GM12878 (cell line): ENCODE results near the gene SLC1A5. TPM values are rescaled to one million over a fixed set of nuclear protein-coding genes. Genes with fewer than 3 reads are reported as not detected.
A peak's percentile ranks its signal among the peaks of the same experiment; 100 is the strongest.

Source experiments
- ATAC-seq: fragments of 200-7000 bp; cut with Tn5 transposase; 3 replicates; pipeline ENCODE4 v1.9.1; 2020; ENCODE audit warnings: mild to moderate bottlenecking, moderate library complexity
- BruUV-seq: library from RNA; stranded (reverse); fragments of 400-500 nt; replicated peaks from 2 replicates; lab custom pipeline; 2021; lab: Mats Ljungman, UMichigan
- CTCF ChIA-PET: fragments of 300-600 bp; sonication (Branson Sonifier 250); formaldehyde crosslinking; extraction: SDS; loops from one replicate; lab custom pipeline; 2021; ENCODE audit warnings: inconsistent platforms; lab: Yijun Ruan, JAX
- POLR2A ChIA-PET: fragments of 350-600 bp; formaldehyde crosslinking; extraction: SDS; loops from one replicate; lab custom pipeline; 2021; ENCODE audit warnings: inconsistent platforms; lab: Charles Lee
- RAD21 ChIA-PET: fragments of 300-600 bp; sonication (Branson Sonifier 250); formaldehyde crosslinking; loops from one replicate; lab custom pipeline; 2023; ENCODE audit warnings: antibody characterized with exemption; ENCODE audit not compliant: unreplicated experiment; lab: Charles Lee
- SMC1A ChIA-PET: fragments of 300-600 bp; sonication (Branson Sonifier 250); formaldehyde crosslinking; loops from one replicate; lab custom pipeline; 2023; ENCODE audit not compliant: unreplicated experiment, uncharacterized antibody; lab: Charles Lee
- DNase-seq: peaks from one replicate; pipeline ENCODE4 v3.0.0-alpha.2; 2011; ENCODE audit warnings: low read depth, low spot score
- FAIRE-seq: peaks from 3 replicates; lab custom pipeline; 2011; peaks lifted over from hg19 to GRCh38; lab: Jason Lieb, UNC
- H2AFZ ChIP-seq: 2 replicates; pipeline ENCODE4 v1.6.0; 2011; ENCODE audit warnings: low read depth, low read length, control low read depth; ENCODE audit not compliant: control insufficient read depth
- H3K27ac ChIP-seq: 2 replicates; pipeline ENCODE4 v1.5.1; 2011; ENCODE audit warnings: control low read depth; ENCODE audit not compliant: control insufficient read depth, insufficient read depth
- H3K27me3 ChIP-seq, 2 experiments: replicated peaks in 1 of 2; 2 replicates each; pipeline versions ENCODE4 v1.6.0 to v1.6.1; 2011; ENCODE audit warnings: low read length in 1 of 2; ENCODE audit not compliant: control insufficient read depth in 2 of 2, insufficient read depth in 2 of 2
- H3K36me3 ChIP-seq, 2 experiments: 2 replicates each; pipeline ENCODE4 v1.5.1; 2011; ENCODE audit warnings: low read length in 1 of 2; ENCODE audit not compliant: control insufficient read depth in 2 of 2, insufficient read depth in 2 of 2
- H3K4me1 ChIP-seq: 2 replicates; pipeline ENCODE4 v1.6.1; 2011; ENCODE audit warnings: mild to moderate bottlenecking, low read length, moderate library complexity, mixed read lengths; ENCODE audit not compliant: control insufficient read depth, insufficient read depth
- H3K4me2 ChIP-seq: 2 replicates; pipeline ENCODE4 v1.6.0; 2011; ENCODE audit warnings: control low read depth; ENCODE audit not compliant: control insufficient read depth, insufficient read depth
- H3K4me3 ChIP-seq: fragments of 200-600 bp; sonication (generic); 2 replicates; pipeline ENCODE4 v1.5.1; 2016
- H3K79me2 ChIP-seq: 2 replicates; pipeline ENCODE4 v1.6.0; 2011; ENCODE audit warnings: low read length; ENCODE audit not compliant: control insufficient read depth, insufficient read depth
- H3K9ac ChIP-seq: 2 replicates; pipeline ENCODE4 v1.8.0; 2011; ENCODE audit warnings: low read length, control low read depth, mixed read lengths; ENCODE audit not compliant: control insufficient read depth, insufficient read depth
- H3K9me3 ChIP-seq: replicated peaks from 3 replicates; pipeline ENCODE4 v1.5.1; 2011; ENCODE audit warnings: mild to moderate bottlenecking, low read length; ENCODE audit not compliant: control insufficient read depth, insufficient read depth
- H4K20me1 ChIP-seq: 2 replicates; pipeline ENCODE4 v1.6.0; 2011; ENCODE audit not compliant: control insufficient read depth, insufficient read depth
- CHD1 ChIP-seq: IDR thresholded peaks from 2 replicates; pipeline ENCODE4 v1.6.1; 2012; ENCODE audit warnings: low read depth, low read length, improper control_type of control experiment
- CHD2 ChIP-seq: IDR thresholded peaks from 2 replicates; pipeline ENCODE4 v1.6.1; 2011; ENCODE audit warnings: low read depth, low read length, improper control_type of control experiment, borderline replicate concordance
- EED ChIP-seq: sonication (generic); IDR thresholded peaks from 2 replicates; pipeline ENCODE4 v1.6.1; 2016; ENCODE audit warnings: antibody characterized with exemption, low read depth
- MTA3 ChIP-seq: IDR thresholded peaks from 2 replicates; pipeline ENCODE4 v1.6.1; 2012; ENCODE audit warnings: low read length, inconsistent platforms, borderline replicate concordance
- POLR2AphosphoS2 ChIP-seq: IDR thresholded peaks from 2 replicates; pipeline ENCODE4 v1.6.1; 2011; ENCODE audit warnings: low read depth, mild to moderate bottlenecking, low read length, improper control_type of control experiment, moderate library complexity
- TBL1XR1 ChIP-seq: IDR thresholded peaks from 2 replicates; pipeline ENCODE4 v1.6.1; 2012; ENCODE audit warnings: low read depth, low read length, improper control_type of control experiment
- TCF7 ChIP-seq: IDR thresholded peaks from 2 replicates; pipeline ENCODE4 v1.6.1; 2014; ENCODE audit warnings: antibody characterized with exemption, borderline replicate concordance
- WGBS: methylation state at CpG from one replicate; pipeline ENCODE4 v1.1.6; 2016; ENCODE audit warnings: low lambda C conversion rate; ENCODE audit not compliant: insufficient replicate concordance, insufficient coverage; ENCODE audit errors: missing lambda C conversion rate; 5-methylcytosine and 5-hydroxymethylcytosine counted together
- in situ Hi-C: fragments of 300-500 bp; cut with MboI; formaldehyde crosslinking; loops from 9 replicates; pipeline ENCODE4 v1.14.3; 2018; ENCODE audit warnings: mixed read lengths
- intact Hi-C: fragments of 100-400 bp; cut with micrococcal nuclease; formaldehyde crosslinking; loops from one replicate; pipeline ENCODE4 v1.14.2; 2022; ENCODE audit not compliant: unreplicated experiment
- polyA plus RNA-seq, 11 experiments: library from polyadenylated mRNA; depleted of rRNA in 4 of 11; unstranded in 6 of 11; stranded (reverse) in 5 of 11; fragments of >200 nt; fragmentation: Nextera tagmentation in 4 of 11; fragmentation: Illumina TruSeq in 1 of 11; extraction: Ambion mirVana in 4 of 11; extraction: Trizol in 1 of 11; gene quantifications; 1 replicate in 1 of 11; 2 replicates in 10 of 11; pipeline versions ENCODE4 v1.2.1 to v1.2.3, GENCODE V29; 2011 to 2016; ENCODE audit warnings: inconsistent platforms in 2 of 11, missing spikeins in 2 of 11, low read depth in 1 of 11
- total RNA-seq, 4 experiments: library from RNA; depleted of rRNA in 3 of 4; stranded (reverse); fragments of >200 nt in 3 of 4; fragmentation: Illumina TruSeq in 1 of 4; extraction: Trizol in 1 of 4; gene quantifications; 2 replicates each; pipeline versions ENCODE4 v1.2.1 to v1.2.3, GENCODE V29; 2013 to 2021

The SLC1A5 gene
- total and polyA plus RNA-seq, 10 of the 15 experiments (the other 5 are each of a cell fraction or from before 2014, with no cell fraction given) = 9.1 to 129 (median 60.9) TPM

DNA sequence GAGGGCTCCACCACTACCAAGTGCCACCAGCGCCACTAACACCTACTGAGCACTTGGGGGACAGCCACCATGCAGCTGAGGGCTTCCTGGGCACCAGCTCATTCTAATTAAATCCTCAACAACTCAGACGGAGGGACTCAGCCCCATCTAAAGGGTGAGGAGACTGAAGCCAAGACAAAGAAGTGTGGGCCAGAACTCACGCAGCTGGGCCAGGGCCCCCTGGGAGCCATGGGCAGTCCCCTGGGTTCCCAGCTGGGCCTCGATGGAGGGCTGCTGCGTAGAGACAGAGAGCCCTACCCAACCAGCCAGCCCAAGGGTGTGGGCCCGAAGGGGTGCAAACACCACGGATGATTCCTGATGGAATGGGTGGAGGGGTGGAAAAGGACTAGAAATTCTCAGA, 58.7 kb downstream of the SLC1A5 start:
- peak; percentile 10; the same call in 2 of the 3 replicates for ATAC-seq
- POLR2A ChIA-PET = interaction anchor here (2.0 kb wide), 1 partner anchor 11 kb away, joined by 5 read pairs; no protein-coding TSS in a partner anchor
- no peak overlapping the region for H3K4me2 ChIP-seq
- H3K4me1 ChIP-seq = peaks cover 10% of the 10 kb centered on the region
- no peaks in the 10 kb centered on the region for H3K9me3 ChIP-seq
- FAIRE-seq = no peak
- no peaks in the 10 kb centered on the region for H3K27me3 ChIP-seq
- in situ Hi-C loops (no loop called here), intact Hi-C loops (loop anchor here (5.0 kb wide), 1 partner anchor 37 kb away; no protein-coding TSS in a partner anchor)
- H3K9ac ChIP-seq = no peak overlapping the region
- H4K20me1 ChIP-seq = no peaks in the 10 kb centered on the region; the same call in none of the 2 replicates
- H3K4me3 ChIP-seq = no peak overlapping the region
- no TSS peak for BruUV-seq
- SMC1A ChIA-PET = interaction anchor here (0.6 to 2.3 kb wide), 6 partner anchors 12 to 73 kb away, joined by 3 to 21 read pairs (median 4); partner anchors contain the start of gene DACT3
- TF ChIP-seq TBL1XR1 = no peak
- no peak for TF ChIP-seq POLR2AphosphoS2
- TF ChIP-seq TCF7 = no peak
- no peak for TF ChIP-seq CHD1
- no peak for TF ChIP-seq EED
- TF ChIP-seq MTA3 = no peak
- no peak for TF ChIP-seq CHD2
- CTCF ChIA-PET = interaction anchor here (0.7 to 6.0 kb wide), 14 partner anchors 10 to 202 kb away, joined by 3 to 78 read pairs (median 6); partner anchors contain the start of genes DACT3 and PRKD2
- no peak overlapping the region for H2AFZ ChIP-seq
- H3K27ac ChIP-seq = no peak overlapping the region
- H3K36me3 ChIP-seq = peaks cover 50 to 81% of the 10 kb centered on the region in 2 experiments
- DNase-seq = no peak
- peaks cover 3% of the 10 kb centered on the region; the same call in 1 of the 2 replicates for H3K79me2 ChIP-seq
- RAD21 ChIA-PET = interaction anchor here (1.5 to 2.2 kb wide), 2 partner anchors 15 to 68 kb away, joined by 5 to 11 read pairs; partner anchors contain the start of gene DACT3
- 63% methylated on average over 7 of the region's 7 CpGs for WGBS
